ENCODE results near the gene RAB6B.

GRCh38 chr3:133834621-133835417, 60.9 kb downstream of the RAB6B start:
- TF ChIP-seq POLR2A (IDR thresholded peaks at IDR 0.05; ENCODE audit: low read depth) (no peak), EP300 (IDR thresholded peaks at IDR 0.05) (no peak)
- TF ChIP-seq, protein P1, sequence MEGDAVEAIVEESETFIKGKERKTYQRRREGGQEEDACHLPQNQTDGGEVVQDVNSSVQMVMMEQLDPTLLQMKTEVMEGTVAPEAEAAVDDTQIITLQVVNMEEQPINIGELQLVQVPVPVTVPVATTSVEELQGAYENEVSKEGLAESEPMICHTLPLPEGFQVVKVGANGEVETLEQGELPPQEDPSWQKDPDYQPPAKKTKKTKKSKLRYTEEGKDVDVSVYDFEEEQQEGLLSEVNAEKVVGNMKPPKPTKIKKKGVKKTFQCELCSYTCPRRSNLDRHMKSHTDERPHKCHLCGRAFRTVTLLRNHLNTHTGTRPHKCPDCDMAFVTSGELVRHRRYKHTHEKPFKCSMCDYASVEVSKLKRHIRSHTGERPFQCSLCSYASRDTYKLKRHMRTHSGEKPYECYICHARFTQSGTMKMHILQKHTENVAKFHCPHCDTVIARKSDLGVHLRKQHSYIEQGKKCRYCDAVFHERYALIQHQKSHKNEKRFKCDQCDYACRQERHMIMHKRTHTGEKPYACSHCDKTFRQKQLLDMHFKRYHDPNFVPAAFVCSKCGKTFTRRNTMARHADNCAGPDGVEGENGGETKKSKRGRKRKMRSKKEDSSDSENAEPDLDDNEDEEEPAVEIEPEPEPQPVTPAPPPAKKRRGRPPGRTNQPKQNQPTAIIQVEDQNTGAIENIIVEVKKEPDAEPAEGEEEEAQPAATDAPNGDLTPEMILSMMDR (IDR thresholded peaks at IDR 0.05) = no peak
